GM23338 (cell line): ENCODE data around the gene GGCX. TPM values are rescaled to one million over a fixed set of nuclear protein-coding genes. Genes with fewer than 3 reads are reported as not detected.
A peak's percentile ranks its signal among the peaks of the same experiment; 100 is the strongest.

Source experiments
- ATAC-seq: fragments of 200-7000 bp; cut with Tn5 transposase; 3 replicates; pipeline ENCODE4 v1.9.1; 2020
- DNase-seq: peaks from one replicate; pipeline ENCODE4 v3.0.0-alpha.2; 2015; ENCODE audit warnings: low spot score
- H2AFZ ChIP-seq: fragments of 200-600 bp; sonication (generic); 2 replicates; pipeline ENCODE4 v1.8.0; 2016; ENCODE audit warnings: antibody characterized with exemption, mild to moderate bottlenecking, moderate library complexity
- H3F3A ChIP-seq: fragments of 200-600 bp; sonication (generic); replicated peaks from 2 replicates; pipeline ENCODE4 v1.8.0; 2017; ENCODE audit warnings: antibody characterized with exemption, mixed run types, low read depth
- H3K27ac ChIP-seq: fragments of 200-600 bp; sonication (generic); 2 replicates; pipeline ENCODE4 v1.6.1; 2016; ENCODE audit warnings: low read depth
- H3K27me3 ChIP-seq: fragments of 200-600 bp; sonication (generic); 2 replicates; pipeline ENCODE4 v1.8.0; 2016; ENCODE audit warnings: mild to moderate bottlenecking, mixed run types, moderate library complexity; ENCODE audit not compliant: insufficient read depth
- H3K36me3 ChIP-seq: fragments of 200-600 bp; sonication (generic); 2 replicates; pipeline ENCODE4 v1.8.0; 2016; ENCODE audit warnings: mild to moderate bottlenecking; ENCODE audit not compliant: insufficient read depth
- H3K4me1 ChIP-seq: fragments of 200-600 bp; sonication (generic); 2 replicates; pipeline ENCODE4 v1.8.0; 2016; ENCODE audit warnings: mild to moderate bottlenecking, moderate library complexity; ENCODE audit not compliant: insufficient read depth
- H3K4me2 ChIP-seq: fragments of 200-600 bp; sonication (generic); 2 replicates; pipeline ENCODE4 v1.7.1; 2017; ENCODE audit warnings: mixed run types
- H3K4me3 ChIP-seq: fragments of 200-600 bp; sonication (generic); 2 replicates; pipeline ENCODE4 v1.6.1; 2016; ENCODE audit warnings: mixed run types
- H3K79me2 ChIP-seq: fragments of 200-600 bp; sonication (generic); replicated peaks from 2 replicates; pipeline ENCODE4 v1.8.0; 2017; ENCODE audit warnings: mild to moderate bottlenecking; ENCODE audit not compliant: insufficient read depth
- H3K9me2 ChIP-seq: fragments of 200-600 bp; sonication (generic); 2 replicates; pipeline ENCODE4 v1.8.0; 2017; ENCODE audit not compliant: insufficient read depth
- H4K20me1 ChIP-seq: fragments of 200-600 bp; sonication (generic); replicated peaks from 2 replicates; pipeline ENCODE4 v1.8.0; 2017; ENCODE audit warnings: mild to moderate bottlenecking; ENCODE audit not compliant: insufficient read depth
- H3K27ac Mint-ChIP-seq: 2 replicates; pipeline ENCODE4 v1.8.0; 2020; ENCODE audit warnings: inconsistent platforms, mild to moderate bottlenecking, moderate library complexity, mixed read lengths
- H3K27me3 Mint-ChIP-seq: 3 replicates; pipeline ENCODE4 v1.8.0; 2022; ENCODE audit warnings: low read depth, mild to moderate bottlenecking, moderate library complexity, mixed read lengths, inconsistent platforms; ENCODE audit not compliant: insufficient read depth, poor library complexity
- H3K36me3 Mint-ChIP-seq: 3 replicates; pipeline ENCODE4 v1.8.0; 2021; ENCODE audit warnings: low read depth, mild to moderate bottlenecking, inconsistent platforms, moderate library complexity, mixed read lengths
- H3K4me1 Mint-ChIP-seq: 3 replicates; pipeline ENCODE4 v1.8.0; 2020; ENCODE audit warnings: mild to moderate bottlenecking, inconsistent platforms, mixed read lengths
- H3K4me3 Mint-ChIP-seq: 3 replicates; pipeline ENCODE4 v1.8.0; 2021; ENCODE audit warnings: moderate library complexity, mild to moderate bottlenecking, inconsistent platforms, mixed read lengths
- H3K9me3 Mint-ChIP-seq: 3 replicates; pipeline ENCODE4 v1.8.0; 2020; ENCODE audit warnings: moderate library complexity, mild to moderate bottlenecking, inconsistent platforms, mixed read lengths
- CREB1 ChIP-seq: fragments of 250-450 bp; sonication (Bioruptor Pico); IDR thresholded peaks from 2 replicates; pipeline ENCODE4 v1.5.0; 2020; ENCODE audit warnings: low read depth, mild to moderate bottlenecking, moderate library complexity
- CTCF ChIP-seq, 2 experiments: fragments of 200-600 bp in 1 of 2; sonication (generic) in 1 of 2; conservative IDR thresholded peaks; 2 replicates each; pipeline versions ENCODE4 v1.5.1 to v1.6.1; 2016 to 2017; ENCODE audit warnings: antibody characterized with exemption in 2 of 2, low read depth in 2 of 2, mild to moderate bottlenecking in 2 of 2, moderate library complexity in 1 of 2
- EZH2 ChIP-seq: fragments of 200-600 bp; sonication (generic); IDR thresholded peaks from one replicate; pipeline ENCODE4 v1.8.0; 2017; ENCODE audit warnings: antibody characterized with exemption, mild to moderate bottlenecking, low read depth; ENCODE audit not compliant: unreplicated experiment
- EZH2phosphoT487 ChIP-seq: fragments of 200-600 bp; sonication (generic); IDR thresholded peaks from one replicate; pipeline ENCODE4 v1.8.1; 2018; ENCODE audit warnings: antibody characterized with exemption; ENCODE audit not compliant: unreplicated experiment
- JUNB ChIP-seq: IDR thresholded peaks from one replicate; pipeline ENCODE4 v1.6.1; 2016; ENCODE audit warnings: antibody characterized with exemption; ENCODE audit not compliant: unreplicated experiment
- NANOG ChIP-seq: IDR thresholded peaks from 2 replicates; pipeline ENCODE4 v1.6.1; 2016; ENCODE audit warnings: antibody characterized with exemption, borderline replicate concordance
- POLR2AphosphoS5 ChIP-seq: IDR thresholded peaks from 2 replicates; pipeline ENCODE4 v1.6.1; 2016; ENCODE audit warnings: antibody characterized with exemption, low read depth
- STAT1 ChIP-seq: IDR thresholded peaks from one replicate; pipeline ENCODE4 v1.6.1; 2016; ENCODE audit warnings: antibody characterized with exemption; ENCODE audit not compliant: unreplicated experiment
- ZNF114 ChIP-seq: fragments of 250-450 bp; sonication (Bioruptor Pico); IDR thresholded peaks from 2 replicates; pipeline ENCODE4 v1.5.0; 2020; ENCODE audit warnings: mild to moderate bottlenecking, moderate library complexity
- polyA plus RNA-seq: library from polyadenylated mRNA; unstranded; fragments of >200 nt; fragmentation: Nextera tagmentation; extraction: Ambion mirVana; gene quantifications from 2 replicates; pipeline ENCODE4 v1.2.1, GENCODE V29; 2016
- total RNA-seq: library from RNA; depleted of rRNA; stranded (reverse); fragments of >200 nt; shearing (Covaris generic); gene quantifications from 2 replicates; pipeline ENCODE4 v1.2.3, GENCODE V29; 2014
- TF ChIP-seq, protein P1 (sequence below): IDR thresholded peaks from 2 replicates; pipeline ENCODE4 v1.6.1; 2016; ENCODE audit warnings: antibody characterized with exemption
- TF ChIP-seq, protein P2 (sequence below): IDR thresholded peaks from one replicate; pipeline ENCODE4 v1.6.1; 2018; ENCODE audit warnings: antibody characterized with exemption; ENCODE audit not compliant: unreplicated experiment

The GGCX gene
- total and polyA plus RNA-seq, 2 experiments from 2014 or later, result 14.4 to 36.2 TPM

- TF ChIP-seq, protein P1, sequence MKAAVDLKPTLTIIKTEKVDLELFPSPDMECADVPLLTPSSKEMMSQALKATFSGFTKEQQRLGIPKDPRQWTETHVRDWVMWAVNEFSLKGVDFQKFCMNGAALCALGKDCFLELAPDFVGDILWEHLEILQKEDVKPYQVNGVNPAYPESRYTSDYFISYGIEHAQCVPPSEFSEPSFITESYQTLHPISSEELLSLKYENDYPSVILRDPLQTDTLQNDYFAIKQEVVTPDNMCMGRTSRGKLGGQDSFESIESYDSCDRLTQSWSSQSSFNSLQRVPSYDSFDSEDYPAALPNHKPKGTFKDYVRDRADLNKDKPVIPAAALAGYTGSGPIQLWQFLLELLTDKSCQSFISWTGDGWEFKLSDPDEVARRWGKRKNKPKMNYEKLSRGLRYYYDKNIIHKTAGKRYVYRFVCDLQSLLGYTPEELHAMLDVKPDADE, result no peak
- TF ChIP-seq, protein P2, sequence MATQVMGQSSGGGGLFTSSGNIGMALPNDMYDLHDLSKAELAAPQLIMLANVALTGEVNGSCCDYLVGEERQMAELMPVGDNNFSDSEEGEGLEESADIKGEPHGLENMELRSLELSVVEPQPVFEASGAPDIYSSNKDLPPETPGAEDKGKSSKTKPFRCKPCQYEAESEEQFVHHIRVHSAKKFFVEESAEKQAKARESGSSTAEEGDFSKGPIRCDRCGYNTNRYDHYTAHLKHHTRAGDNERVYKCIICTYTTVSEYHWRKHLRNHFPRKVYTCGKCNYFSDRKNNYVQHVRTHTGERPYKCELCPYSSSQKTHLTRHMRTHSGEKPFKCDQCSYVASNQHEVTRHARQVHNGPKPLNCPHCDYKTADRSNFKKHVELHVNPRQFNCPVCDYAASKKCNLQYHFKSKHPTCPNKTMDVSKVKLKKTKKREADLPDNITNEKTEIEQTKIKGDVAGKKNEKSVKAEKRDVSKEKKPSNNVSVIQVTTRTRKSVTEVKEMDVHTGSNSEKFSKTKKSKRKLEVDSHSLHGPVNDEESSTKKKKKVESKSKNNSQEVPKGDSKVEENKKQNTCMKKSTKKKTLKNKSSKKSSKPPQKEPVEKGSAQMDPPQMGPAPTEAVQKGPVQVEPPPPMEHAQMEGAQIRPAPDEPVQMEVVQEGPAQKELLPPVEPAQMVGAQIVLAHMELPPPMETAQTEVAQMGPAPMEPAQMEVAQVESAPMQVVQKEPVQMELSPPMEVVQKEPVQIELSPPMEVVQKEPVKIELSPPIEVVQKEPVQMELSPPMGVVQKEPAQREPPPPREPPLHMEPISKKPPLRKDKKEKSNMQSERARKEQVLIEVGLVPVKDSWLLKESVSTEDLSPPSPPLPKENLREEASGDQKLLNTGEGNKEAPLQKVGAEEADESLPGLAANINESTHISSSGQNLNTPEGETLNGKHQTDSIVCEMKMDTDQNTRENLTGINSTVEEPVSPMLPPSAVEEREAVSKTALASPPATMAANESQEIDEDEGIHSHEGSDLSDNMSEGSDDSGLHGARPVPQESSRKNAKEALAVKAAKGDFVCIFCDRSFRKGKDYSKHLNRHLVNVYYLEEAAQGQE, result no peak
- no peak for TF ChIP-seq STAT1
- no peak for TF ChIP-seq ZNF114 (CRISPR knock-in tag)
- TF ChIP-seq JUNB, result no peak
- TF ChIP-seq EZH2phosphoT487, result no peak
- no peak for TF ChIP-seq CREB1 (CRISPR knock-in tag)
These were observed 13.3 kb downstream of the GGCX start (continued) for GRCh38 chr2:85547859-85548607.

- ATAC-seq, result peak; percentile 6; the same call in 2 of the 3 replicates
- no peak for TF ChIP-seq JUNB
- no peak for TF ChIP-seq CTCF (conservative IDR thresholded peaks at IDR 0.05; ENCODE audit: low read depth in 2 of 2)
- TF ChIP-seq STAT1, result no peak
- no peak for TF ChIP-seq POLR2AphosphoS5
- no peak for TF ChIP-seq CREB1 (CRISPR knock-in tag)
- TF ChIP-seq, protein P2, result no peak
- no peak for TF ChIP-seq EZH2
- no peak for TF ChIP-seq NANOG
These were observed 14.0 kb downstream of the GGCX start for GRCh38 chr2:85547089-85547858.

More at GRCh38 chr2:85547089-85547858, 14.0 kb downstream of the GGCX start:
- Histone ChIP-seq H3K79me2 (peaks cover 6% of the 10 kb centered on the region), H3K4me3 (no peak overlapping the region), H3K27me3 (no peaks in the 10 kb centered on the region), H2AFZ (no peak overlapping the region), H3K27ac (no peak overlapping the region; the same call in 1 of the 2 replicates), H3K36me3 (peaks cover 59% of the 10 kb centered on the region), H3K9me2 (no peaks in the 10 kb centered on the region), H3K4me1 (no peaks in the 10 kb centered on the region), H4K20me1 (peaks cover 12% of the 10 kb centered on the region), H3K4me2 (no peak overlapping the region), H3F3A (peaks cover 52% of the 10 kb centered on the region)
- Mint-ChIP-seq H3K4me1 (peaks cover 26% of the 10 kb centered on the region), H3K27me3 (peaks cover 21% of the 10 kb centered on the region), H3K4me3 (no peak overlapping the region), H3K36me3 (peaks cover 84% of the 10 kb centered on the region), H3K27ac (no peak overlapping the region; the same call in 1 of the 2 replicates), H3K9me3 (no peaks in the 10 kb centered on the region; the same call in 2 of the 3 replicates)
- DNase-seq, result no peak
